Stomach (tissue), 9 donors: ENCODE measurements around the gene SPECC1. TPM values are rescaled to one million over a fixed set of nuclear protein-coding genes. Genes with fewer than 3 reads are reported as not detected.

Source experiments
- DNase-seq, 2 donors: peaks; one replicate each; pipeline versions ENCODE4 v3.0.0 to v3.0.0-alpha.2; 2013 to 2019
- H3K27ac ChIP-seq, 5 donors: fragments of 200-600 bp in 4 of 5; sonication (generic) in 4 of 5; one replicate each; pipeline ENCODE4 v1.5.1; 2013 to 2019; ENCODE audit warnings: mild to moderate bottlenecking in 1 of 5, moderate library complexity in 1 of 5
- H3K27me3 ChIP-seq, 3 donors: fragments of 200-600 bp; sonication (generic); one replicate each; pipeline ENCODE4 v1.5.1; 2017 to 2019; ENCODE audit warnings: mixed run types in 1 of 3
- H3K36me3 ChIP-seq, 4 donors: fragments of 200-600 bp; sonication (generic); 1 replicate in 3 of 4; 2 replicates in 1 of 4; pipeline ENCODE4 v1.5.1; 2016 to 2019
- H3K4me1 ChIP-seq, 4 donors: fragments of 200-600 bp; sonication (generic); one replicate each; pipeline ENCODE4 v1.5.1; 2016 to 2019
- H3K4me3 ChIP-seq, 4 donors: fragments of 200-600 bp; sonication (generic) in 3 of 4; one replicate each; pipeline ENCODE4 v1.5.1; 2016 to 2019; ENCODE audit warnings: mild to moderate bottlenecking in 1 of 4
- H3K9me3 ChIP-seq, 4 donors: fragments of 200-600 bp; sonication (generic); one replicate each; pipeline ENCODE4 v1.5.1; 2016 to 2019
- EP300 ChIP-seq: sonication (generic); formaldehyde crosslinking; IDR thresholded peaks from one replicate; pipeline ENCODE4 v1.6.1; 2017; ENCODE audit warnings: antibody characterized with exemption
- POLR2A ChIP-seq, 4 donors: fragments of 450-650 bp; IDR thresholded peaks; one replicate each; pipeline ENCODE4 v1.6.1; 2016; ENCODE audit warnings: antibody characterized with exemption in 4 of 4, control low read depth in 2 of 4, mild to moderate bottlenecking in 1 of 4, moderate library complexity in 1 of 4
- POLR2AphosphoS5 ChIP-seq, 3 donors: sonication (generic); formaldehyde crosslinking; IDR thresholded peaks; one replicate each; pipeline ENCODE4 v1.6.1; 2016; ENCODE audit warnings: antibody characterized with exemption in 3 of 3
- WGBS, 5 donors: extraction: QIAGEN DNeasy Blood & Tissue Kit in 3 of 5; methylation state at CpG; one replicate each; pipeline versions ENCODE4 v1.1.5 to v1.1.7; 2013 to 2018; 5-methylcytosine and 5-hydroxymethylcytosine counted together
- intact Hi-C: fragments of 100-400 bp; cut with DNase I; formaldehyde crosslinking; loops from one replicate; pipeline ENCODE4 v1.15.1; 2023; ENCODE audit warnings: low total_unique reads
- polyA plus RNA-seq, 3 donors: library from polyadenylated mRNA; stranded (reverse); fragments of 200-250 nt; gene quantifications; one replicate each; pipeline ENCODE4 v1.2.3, GENCODE V29; 2013
- total RNA-seq, 5 donors: library from RNA; depleted of rRNA; stranded (reverse); fragments of >200 nt; gene quantifications; one replicate each; pipeline versions ENCODE4 v1.1.0 to v1.2.3, GENCODE V29; 2014 to 2016
- TF ChIP-seq, protein P1 (sequence below), 7 experiments: fragments of 450-650 bp in 4 of 7; fragments of 200-600 bp in 3 of 7; sonication (generic) in 3 of 7; IDR thresholded peaks; one replicate each; pipeline ENCODE4 v1.5.1; 2016 to 2019; ENCODE audit warnings: antibody characterized with exemption in 7 of 7, control low read depth in 2 of 7, mild to moderate bottlenecking in 1 of 7
- donor health status: healthy with polysubstance abuse.
- donor health status: Bipolar disorder and iron deficiency.
- donor health status: healthy.

SPECC1 gene
- total and polyA plus RNA-seq, 8 donors = 12.8 to 161 (median 34.5) TPM

DNA sequence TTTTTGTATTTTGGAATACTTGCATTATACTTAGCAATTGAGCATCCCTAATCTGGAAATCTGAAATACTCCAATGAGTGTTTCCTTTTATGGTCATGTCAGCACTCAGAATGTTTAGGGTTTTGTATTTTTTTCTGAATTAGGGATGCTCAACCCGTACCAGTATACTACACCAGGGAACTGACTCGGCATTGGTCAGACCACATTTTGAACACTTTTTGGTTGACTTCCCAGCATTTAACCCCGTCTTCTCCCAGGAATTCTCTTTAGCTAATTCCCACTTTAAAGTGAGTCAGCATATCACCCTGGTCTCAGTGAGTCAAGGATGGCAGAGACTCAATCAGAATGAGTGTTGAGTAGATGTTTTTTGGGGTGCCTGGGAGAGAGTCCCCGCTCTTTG is 177.9 kb downstream of the SPECC1 start:
- Histone ChIP-seq H3K9me3 (no peaks in the 10 kb centered on the region), H3K36me3 (no peaks in the 10 kb centered on the region), H3K27me3 (no peaks in the 10 kb centered on the region), H3K4me1 (peaks cover 4 to 22% (median 12%) of the 10 kb centered on the region in 4 donors), H3K27ac (no peak overlapping the region), H3K4me3 (no peak overlapping the region)
- TF ChIP-seq POLR2A (IDR thresholded peaks at IDR 0.05) (no peak), EP300 (no peak), POLR2AphosphoS5 (IDR thresholded peaks at IDR 0.05) (no peak)
- TF ChIP-seq, protein P1, sequence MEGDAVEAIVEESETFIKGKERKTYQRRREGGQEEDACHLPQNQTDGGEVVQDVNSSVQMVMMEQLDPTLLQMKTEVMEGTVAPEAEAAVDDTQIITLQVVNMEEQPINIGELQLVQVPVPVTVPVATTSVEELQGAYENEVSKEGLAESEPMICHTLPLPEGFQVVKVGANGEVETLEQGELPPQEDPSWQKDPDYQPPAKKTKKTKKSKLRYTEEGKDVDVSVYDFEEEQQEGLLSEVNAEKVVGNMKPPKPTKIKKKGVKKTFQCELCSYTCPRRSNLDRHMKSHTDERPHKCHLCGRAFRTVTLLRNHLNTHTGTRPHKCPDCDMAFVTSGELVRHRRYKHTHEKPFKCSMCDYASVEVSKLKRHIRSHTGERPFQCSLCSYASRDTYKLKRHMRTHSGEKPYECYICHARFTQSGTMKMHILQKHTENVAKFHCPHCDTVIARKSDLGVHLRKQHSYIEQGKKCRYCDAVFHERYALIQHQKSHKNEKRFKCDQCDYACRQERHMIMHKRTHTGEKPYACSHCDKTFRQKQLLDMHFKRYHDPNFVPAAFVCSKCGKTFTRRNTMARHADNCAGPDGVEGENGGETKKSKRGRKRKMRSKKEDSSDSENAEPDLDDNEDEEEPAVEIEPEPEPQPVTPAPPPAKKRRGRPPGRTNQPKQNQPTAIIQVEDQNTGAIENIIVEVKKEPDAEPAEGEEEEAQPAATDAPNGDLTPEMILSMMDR (IDR thresholded peaks at IDR 0.05) = no peak
- WGBS, 5 donors = 75 to 85% (median 79%) methylated on average over 4 of the region's 4 CpGs
- intact Hi-C loops = no loop called here
- no peak for DNase-seq

DNA sequence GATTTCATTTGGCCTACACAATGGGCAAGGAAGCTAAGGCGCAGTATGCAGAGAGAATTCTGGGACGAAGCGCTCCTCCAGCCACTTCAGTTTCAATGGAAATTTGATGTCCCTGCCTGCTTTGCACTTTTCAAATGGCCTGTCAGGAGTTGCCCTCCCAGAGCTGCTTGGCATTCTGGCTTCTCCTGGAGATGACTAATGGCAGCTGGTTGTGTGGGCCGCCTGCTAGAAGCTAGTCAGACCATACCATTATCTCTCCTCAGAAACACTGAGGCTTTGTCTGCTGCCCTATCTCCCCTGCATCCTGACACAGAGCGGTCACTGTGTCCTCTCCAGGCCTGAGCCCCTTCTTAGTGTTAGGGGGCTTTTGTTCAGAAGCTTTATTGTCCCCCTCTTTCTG is 180.1 kb downstream of the SPECC1 start:
- intact Hi-C loops = no loop called here
- WGBS, 5 donors = 83 to 90% (median 88%) methylated on average over 5 of the region's 5 CpGs
- no peak overlapping the region for H3K27ac ChIP-seq
- no peak overlapping the region for H3K4me3 ChIP-seq
- TF ChIP-seq POLR2AphosphoS5 (IDR thresholded peaks at IDR 0.05) (no peak), EP300 (no peak), POLR2A (IDR thresholded peaks at IDR 0.05) (no peak)
- TF ChIP-seq, protein P1 (IDR thresholded peaks at IDR 0.05) = no peak
- H3K27me3 ChIP-seq = no peaks in the 10 kb centered on the region
- no peaks in the 10 kb centered on the region for H3K36me3 ChIP-seq
- no peaks in the 10 kb centered on the region for H3K9me3 ChIP-seq
- peaks cover 4 to 22% (median 14%) of the 10 kb centered on the region in 4 donors for H3K4me1 ChIP-seq
- DNase-seq = peak in 1 of 2 donors; percentile 35

DNA sequence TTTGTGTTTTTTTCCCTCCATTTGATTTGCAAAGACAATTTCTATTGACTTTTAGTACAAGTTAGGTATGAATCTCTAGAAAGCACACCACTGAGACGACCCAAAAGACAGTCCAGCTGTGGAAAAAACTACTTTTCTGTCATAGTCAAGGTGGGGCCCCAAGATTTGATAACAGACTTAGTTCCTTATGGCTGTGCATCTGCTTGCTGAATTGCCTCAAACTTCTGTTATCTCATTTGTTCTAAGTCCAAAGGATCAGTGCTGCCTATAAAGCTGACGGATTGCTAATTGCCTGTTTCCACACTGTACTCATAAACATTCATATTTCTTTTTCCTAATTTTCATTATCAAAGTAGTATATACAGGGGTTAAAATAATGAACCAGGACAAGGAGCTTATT is 180.8 kb downstream of the SPECC1 start:
- TF ChIP-seq POLR2AphosphoS5 (IDR thresholded peaks at IDR 0.05) (no peak), POLR2A (IDR thresholded peaks at IDR 0.05) (no peak), EP300 (no peak)
- TF ChIP-seq, protein P1 (IDR thresholded peaks at IDR 0.05) = no peak
- H3K36me3 ChIP-seq = no peaks in the 10 kb centered on the region
- intact Hi-C loops = no loop called here
- WGBS, 5 donors = 41 to 58% (median 50%) methylated on average over 2 of the region's 2 CpGs
- no peak overlapping the region for H3K4me3 ChIP-seq
- no peak for DNase-seq
- no peaks in the 10 kb centered on the region for H3K27me3 ChIP-seq
- no peak overlapping the region for H3K27ac ChIP-seq
- H3K9me3 ChIP-seq = no peaks in the 10 kb centered on the region
- H3K4me1 ChIP-seq = peaks cover 4 to 22% (median 14%) of the 10 kb centered on the region in 4 donors

DNA sequence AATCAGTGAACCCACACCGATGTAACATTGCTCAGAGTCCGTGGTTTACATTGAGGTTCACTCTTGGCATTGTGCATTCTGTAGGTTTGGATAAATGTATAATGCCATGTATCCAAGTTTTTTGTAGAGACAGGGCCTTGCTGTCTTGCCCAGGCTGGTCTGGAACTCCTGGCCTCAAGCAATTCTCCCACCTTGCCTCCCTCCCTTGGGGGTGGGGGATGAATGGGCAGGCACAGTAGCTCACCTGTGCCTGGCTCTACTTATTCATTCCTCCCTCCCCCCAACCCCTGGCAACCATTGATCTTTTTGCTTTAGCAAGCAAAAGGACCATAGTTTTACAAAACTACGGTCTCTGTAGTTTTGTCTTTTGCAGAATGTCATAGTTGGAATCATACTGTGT is 181.4 kb downstream of the SPECC1 start:
- no peaks in the 10 kb centered on the region for H3K36me3 ChIP-seq
- no peaks in the 10 kb centered on the region for H3K9me3 ChIP-seq
- intact Hi-C loops = no loop called here
- TF ChIP-seq POLR2AphosphoS5 (IDR thresholded peaks at IDR 0.05) = no peak
- no peak for TF ChIP-seq POLR2A (IDR thresholded peaks at IDR 0.05)
- TF ChIP-seq, protein P1 (IDR thresholded peaks at IDR 0.05) = no peak
- TF ChIP-seq EP300 = no peak
- DNase-seq = no peak
- no peak overlapping the region for H3K27ac ChIP-seq
- no peaks in the 10 kb centered on the region for H3K27me3 ChIP-seq
- H3K4me3 ChIP-seq = no peak overlapping the region
- WGBS, 5 donors = 71 to 86% (median 75%) methylated on average over 3 of the region's 3 CpGs
- H3K4me1 ChIP-seq = peaks cover 4 to 22% (median 14%) of the 10 kb centered on the region in 4 donors
